Measurements from ENCODE around the gene WDR74.

Gene WDR74

DNA sequence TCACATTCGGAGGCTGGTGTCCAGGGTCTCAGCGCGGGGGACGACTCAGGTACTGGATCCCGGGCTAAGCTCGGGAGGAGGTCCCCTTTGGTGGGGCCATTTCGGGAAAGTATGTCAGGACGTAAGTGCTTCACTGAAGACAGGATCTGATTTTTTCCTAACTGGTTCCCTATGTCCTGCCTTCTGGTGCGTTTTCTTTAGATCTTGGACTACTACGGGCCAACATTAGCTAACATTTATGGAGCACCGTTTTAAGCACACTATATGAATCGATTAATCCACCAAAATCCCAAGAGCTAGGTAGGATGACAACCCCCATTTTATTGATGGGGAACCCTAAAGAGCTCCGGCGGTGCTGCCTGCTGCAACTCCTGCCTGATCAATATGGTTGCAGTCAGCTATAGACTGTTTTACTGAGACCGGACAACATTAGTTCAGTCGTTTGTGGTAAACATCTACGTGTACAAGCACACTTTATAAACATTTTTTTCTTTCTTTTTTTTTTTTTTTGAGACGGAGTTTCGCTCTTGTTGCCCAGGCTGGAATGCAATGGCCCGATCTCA, 17.0 kb upstream of the WDR74 start:
- no peak for DNase-seq (ENCODE audit: extremely low read depth, low read depth)
- TF ChIP-seq, protein P1, sequence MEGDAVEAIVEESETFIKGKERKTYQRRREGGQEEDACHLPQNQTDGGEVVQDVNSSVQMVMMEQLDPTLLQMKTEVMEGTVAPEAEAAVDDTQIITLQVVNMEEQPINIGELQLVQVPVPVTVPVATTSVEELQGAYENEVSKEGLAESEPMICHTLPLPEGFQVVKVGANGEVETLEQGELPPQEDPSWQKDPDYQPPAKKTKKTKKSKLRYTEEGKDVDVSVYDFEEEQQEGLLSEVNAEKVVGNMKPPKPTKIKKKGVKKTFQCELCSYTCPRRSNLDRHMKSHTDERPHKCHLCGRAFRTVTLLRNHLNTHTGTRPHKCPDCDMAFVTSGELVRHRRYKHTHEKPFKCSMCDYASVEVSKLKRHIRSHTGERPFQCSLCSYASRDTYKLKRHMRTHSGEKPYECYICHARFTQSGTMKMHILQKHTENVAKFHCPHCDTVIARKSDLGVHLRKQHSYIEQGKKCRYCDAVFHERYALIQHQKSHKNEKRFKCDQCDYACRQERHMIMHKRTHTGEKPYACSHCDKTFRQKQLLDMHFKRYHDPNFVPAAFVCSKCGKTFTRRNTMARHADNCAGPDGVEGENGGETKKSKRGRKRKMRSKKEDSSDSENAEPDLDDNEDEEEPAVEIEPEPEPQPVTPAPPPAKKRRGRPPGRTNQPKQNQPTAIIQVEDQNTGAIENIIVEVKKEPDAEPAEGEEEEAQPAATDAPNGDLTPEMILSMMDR (IDR thresholded peaks at IDR 0.05; ENCODE audit: low read depth, low read length): no peak

DNA sequence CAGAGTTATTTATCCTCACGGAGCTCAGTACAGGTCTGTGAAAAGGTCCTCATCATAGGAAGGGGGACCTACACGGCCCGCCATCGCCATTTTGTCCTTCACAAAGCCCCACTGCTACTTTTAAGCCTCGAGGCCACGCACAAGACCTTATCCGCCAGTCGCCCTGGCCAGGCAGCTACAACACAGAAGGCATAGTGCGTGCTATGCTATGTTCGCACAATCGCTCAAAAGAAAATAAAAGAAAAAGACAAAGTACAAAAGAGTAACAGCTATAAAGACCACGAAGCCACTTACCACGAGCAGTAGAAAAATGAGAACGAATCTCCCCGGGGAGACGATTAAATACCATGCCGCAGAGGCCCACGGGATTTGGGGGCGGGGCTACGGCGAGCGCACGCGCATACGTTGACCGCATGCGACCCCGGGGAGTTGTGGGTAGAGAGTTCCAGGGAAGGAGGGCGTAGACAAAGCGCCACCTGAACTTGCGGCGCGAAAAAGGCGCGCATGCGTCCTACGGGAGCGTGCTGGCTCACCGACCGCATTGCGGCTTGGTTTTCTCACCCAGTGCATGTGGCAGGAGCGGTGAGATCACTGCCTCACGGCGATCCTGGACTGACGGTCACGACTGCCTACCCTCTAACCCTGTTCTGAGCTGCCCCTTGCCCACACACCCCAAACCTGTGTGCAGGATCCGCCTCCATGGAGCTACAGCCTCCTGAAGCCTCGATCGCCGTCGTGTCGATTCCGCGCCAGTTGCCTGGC, 16.4 kb upstream of the WDR74 start:
- DNase-seq (ENCODE audit: extremely low read depth, low read depth): peak; percentile 94
- TF ChIP-seq, protein P1 (IDR thresholded peaks at IDR 0.05; ENCODE audit: low read depth, low read length): no peak

DNA sequence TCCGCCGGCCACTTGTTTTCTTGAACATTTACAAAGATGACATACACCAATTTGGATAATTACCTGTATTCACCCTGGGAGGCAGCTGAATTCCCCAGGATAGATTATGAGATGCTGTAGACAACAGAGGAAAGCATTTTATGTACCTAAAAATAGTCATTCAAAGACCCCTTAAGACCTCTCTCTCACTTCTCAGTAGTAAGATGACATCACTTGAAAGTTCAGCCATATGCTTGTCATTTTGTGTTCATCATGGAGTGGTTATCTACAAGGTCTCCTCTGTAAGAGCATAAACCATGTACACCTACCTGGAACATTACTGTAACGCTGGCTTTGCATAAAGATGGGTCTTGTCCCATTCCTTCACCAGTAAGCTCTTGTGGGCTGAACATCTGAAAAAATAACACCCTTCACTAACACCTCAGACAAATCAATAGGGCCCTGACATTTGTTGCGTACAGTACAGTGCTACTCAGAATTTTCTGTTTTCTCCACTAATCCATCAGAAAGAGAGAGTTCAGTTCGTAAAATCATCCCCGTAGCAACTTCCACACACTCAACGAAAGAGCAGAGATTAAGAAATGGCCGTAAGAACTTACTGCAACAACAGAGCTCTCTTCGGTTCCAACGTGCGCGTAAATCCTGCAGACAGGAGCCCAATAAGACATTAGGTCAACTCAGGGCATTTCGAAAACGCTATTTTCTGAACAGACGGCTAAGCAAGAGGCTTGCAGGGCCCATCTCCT, 15.6 kb upstream of the WDR74 start:
- TF ChIP-seq, protein P1 (IDR thresholded peaks at IDR 0.05; ENCODE audit: low read depth, low read length): no peak
- no peak for DNase-seq (ENCODE audit: extremely low read depth, low read depth)

DNA sequence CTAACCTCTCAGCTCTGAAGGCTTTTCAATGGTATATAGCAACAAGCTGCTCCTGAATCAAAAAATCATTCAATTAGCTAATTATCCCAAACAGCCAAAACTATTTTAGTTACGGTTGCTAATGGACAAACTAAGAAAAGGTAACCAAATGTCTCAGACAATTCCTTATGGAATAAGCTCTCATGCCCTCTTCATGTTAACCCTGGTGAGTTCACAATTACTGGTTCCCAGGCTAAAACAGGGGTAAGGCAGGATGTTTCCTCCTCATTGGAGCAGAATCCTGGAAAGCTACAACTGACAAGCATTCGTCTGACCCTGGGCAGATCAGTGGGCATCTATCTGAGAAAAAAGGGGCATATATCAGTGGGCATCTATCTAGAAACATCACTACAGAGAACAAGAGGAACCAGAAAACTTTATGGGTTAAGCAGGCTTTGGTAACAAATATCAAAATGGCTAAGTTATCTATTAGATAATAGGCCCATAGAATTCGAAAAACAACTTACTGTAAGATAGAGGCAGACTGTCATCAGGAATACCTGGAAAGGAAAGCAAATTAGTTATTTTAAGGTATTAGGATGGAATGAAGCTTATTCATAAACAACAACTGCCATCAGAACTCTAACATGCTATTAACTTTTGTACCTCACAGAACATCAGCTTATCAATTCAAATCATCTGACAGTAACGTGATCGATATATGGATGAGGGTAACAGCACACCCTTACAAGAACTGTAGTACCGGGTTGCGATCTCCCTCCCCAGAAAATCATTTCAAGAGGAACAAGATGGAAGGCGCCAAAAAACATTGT, 14.8 kb upstream of the WDR74 start:
- TF ChIP-seq, protein P1 (IDR thresholded peaks at IDR 0.05; ENCODE audit: low read depth, low read length): no peak
- DNase-seq (ENCODE audit: extremely low read depth, low read depth): no peak

DNA sequence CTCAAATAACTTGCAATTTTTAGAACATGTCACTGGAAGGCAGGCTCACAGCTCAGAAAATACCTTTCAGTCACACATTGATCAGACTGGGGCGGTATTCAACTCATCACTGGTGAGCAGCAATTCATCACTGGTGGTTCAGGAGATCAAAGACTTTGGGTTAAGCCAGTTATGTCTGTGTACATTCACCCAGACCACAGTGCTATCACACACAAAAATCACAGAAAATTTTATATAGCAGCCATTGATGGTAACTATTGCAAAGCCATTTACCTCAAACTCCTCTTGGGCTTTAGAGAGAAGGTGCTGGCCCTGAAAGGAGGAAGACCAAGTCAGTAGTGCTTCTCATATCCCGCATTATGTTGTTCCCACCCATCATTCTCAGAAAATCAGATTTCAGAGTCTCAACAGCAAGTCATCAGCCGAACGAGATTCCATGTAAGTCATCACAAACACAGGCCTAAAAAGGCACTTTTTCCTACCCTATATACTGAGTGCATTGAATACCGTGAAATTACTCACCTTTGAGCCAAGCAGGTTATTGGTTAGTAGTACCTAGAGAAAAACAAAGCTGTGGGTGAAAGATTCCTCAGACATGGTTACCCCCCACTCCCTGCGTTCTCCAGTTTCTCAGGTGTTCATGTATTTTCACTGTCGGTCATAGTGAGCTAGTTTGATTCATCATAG, 14.0 kb upstream of the WDR74 start:
- TF ChIP-seq, protein P1 (IDR thresholded peaks at IDR 0.05; ENCODE audit: low read depth, low read length): no peak
- DNase-seq (ENCODE audit: extremely low read depth, low read depth): no peak

DNA sequence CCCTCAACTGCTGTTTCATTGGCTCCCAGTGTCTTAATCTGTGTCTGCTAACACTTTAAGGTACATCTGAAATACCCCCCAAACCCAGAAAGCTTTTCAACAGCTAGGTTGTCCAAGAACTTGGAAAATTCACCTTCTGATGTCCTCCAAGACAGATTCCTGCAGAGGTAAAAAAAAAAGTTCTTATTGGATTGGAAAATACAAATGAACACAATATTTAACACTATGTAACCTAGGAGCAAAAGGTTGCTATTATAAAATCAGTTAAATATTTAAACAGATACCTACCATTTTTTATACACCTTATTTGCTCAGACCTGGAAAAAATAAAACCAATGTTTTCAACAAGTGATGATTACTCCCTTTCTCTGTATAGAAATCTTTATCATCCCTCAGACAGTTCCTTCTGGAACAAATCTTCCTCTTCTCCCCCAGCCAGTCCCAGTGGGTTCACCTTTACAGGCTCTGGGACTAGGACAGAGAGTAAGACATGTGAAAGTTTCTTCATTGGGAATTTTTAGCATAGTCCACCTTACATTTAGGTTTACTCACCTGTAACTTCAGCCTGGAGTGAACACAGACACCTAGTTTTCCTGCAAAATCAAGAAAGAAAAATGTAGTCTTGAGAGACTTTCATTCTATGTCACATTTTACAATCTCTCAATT, 13.3 kb upstream of the WDR74 start:
- no peak for DNase-seq (ENCODE audit: extremely low read depth, low read depth)
- TF ChIP-seq, protein P1 (IDR thresholded peaks at IDR 0.05; ENCODE audit: low read depth, low read length): no peak
